GM23248 (cell line): ENCODE measurements around the gene SYNE1.

Experiments
- EZH2 ChIP-seq: fragments of 200-600 bp; sonication (generic); IDR thresholded peaks from 2 replicates; pipeline ENCODE4 v1.6.1; 2018; ENCODE audit warnings: antibody characterized with exemption, mild to moderate bottlenecking; ENCODE audit not compliant: insufficient read depth, poor library complexity, severe bottlenecking
- EZH2phosphoT487 ChIP-seq: fragments of 200-600 bp; sonication (generic); IDR thresholded peaks from 2 replicates; pipeline ENCODE4 v1.6.1; 2018; ENCODE audit warnings: antibody characterized with exemption, moderate library complexity, mild to moderate bottlenecking, low read depth; ENCODE audit not compliant: insufficient read depth

- TF ChIP-seq EZH2 (no peak), EZH2phosphoT487 (no peak)
Observed at GRCh38 chr6:152086223-152086873, 550.8 kb downstream of the SYNE1 start.
